ENCODE measurements around the gene SLC39A3. TPM values are rescaled to one million over a fixed set of nuclear protein-coding genes. Genes with fewer than 3 reads are reported as not detected.

SLC39A3 gene
- total RNA-seq, 1 donor from 2014 or later: 24.0 TPM

DNA sequence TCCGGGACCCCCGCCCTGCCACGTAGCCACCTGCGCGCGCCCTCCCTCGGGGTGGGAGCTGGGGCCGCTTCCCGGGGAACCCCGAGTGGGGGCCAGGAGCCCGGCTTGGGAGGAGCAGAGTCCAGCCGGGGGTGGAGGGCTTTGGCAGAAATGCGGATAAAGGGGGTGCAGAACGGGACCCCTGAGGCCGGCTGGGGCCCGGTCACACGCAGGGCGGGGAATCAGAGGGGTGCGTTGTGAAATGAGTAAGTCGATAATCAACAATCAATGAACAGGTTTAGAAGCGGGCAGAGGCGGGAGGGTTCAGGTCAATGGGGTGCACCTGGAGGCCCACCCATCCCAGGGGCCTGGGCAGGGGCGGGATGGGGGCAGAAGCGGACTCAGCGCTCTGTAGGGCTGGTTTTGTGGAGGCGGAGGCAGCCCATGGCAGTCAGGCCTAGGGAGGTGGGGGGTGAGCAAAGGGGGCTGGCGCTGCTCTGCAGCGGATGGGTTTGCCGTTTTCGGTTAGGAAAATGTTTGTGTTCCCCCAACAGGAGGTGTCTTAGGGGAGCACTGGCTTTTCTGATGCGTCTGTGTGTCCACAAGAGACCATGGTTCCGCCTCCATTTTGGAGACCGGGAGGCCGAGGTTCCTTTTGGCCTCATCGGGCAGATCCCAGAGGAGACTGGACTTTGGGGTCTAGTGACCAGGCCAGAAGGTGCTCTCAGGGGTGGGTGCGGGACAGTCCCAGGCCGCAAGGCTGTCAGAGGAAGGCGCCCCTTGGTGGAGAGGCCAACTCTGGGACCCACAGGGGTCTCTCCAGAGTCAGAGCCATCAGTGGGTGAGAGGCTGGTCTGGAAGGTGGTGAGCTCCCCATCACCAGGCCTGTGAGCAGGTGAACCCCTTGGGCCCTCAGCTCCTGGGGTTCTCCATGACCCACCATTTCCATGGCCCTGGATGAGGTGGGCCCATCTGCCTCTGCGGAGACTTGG, 18.0 kb downstream of the SLC39A3 start:
- no peak for DNase-seq (ENCODE audit: low read depth)
- TF ChIP-seq, protein P1, sequence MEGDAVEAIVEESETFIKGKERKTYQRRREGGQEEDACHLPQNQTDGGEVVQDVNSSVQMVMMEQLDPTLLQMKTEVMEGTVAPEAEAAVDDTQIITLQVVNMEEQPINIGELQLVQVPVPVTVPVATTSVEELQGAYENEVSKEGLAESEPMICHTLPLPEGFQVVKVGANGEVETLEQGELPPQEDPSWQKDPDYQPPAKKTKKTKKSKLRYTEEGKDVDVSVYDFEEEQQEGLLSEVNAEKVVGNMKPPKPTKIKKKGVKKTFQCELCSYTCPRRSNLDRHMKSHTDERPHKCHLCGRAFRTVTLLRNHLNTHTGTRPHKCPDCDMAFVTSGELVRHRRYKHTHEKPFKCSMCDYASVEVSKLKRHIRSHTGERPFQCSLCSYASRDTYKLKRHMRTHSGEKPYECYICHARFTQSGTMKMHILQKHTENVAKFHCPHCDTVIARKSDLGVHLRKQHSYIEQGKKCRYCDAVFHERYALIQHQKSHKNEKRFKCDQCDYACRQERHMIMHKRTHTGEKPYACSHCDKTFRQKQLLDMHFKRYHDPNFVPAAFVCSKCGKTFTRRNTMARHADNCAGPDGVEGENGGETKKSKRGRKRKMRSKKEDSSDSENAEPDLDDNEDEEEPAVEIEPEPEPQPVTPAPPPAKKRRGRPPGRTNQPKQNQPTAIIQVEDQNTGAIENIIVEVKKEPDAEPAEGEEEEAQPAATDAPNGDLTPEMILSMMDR (IDR thresholded peaks at IDR 0.05; ENCODE audit: insufficient read depth, low read length, severe bottlenecking): no peak
- H3K36me3 ChIP-seq (ENCODE audit: control insufficient read depth, insufficient read depth, low read length): no peaks in the 10 kb centered on the region
- peaks cover 21% of the 10 kb centered on the region for H3K27me3 ChIP-seq (ENCODE audit: control insufficient read depth, insufficient read depth, low read length)
- FAIRE-seq: no peak
- no peak overlapping the region for H3K4me3 ChIP-seq (ENCODE audit: low read depth, low read length)

DNA sequence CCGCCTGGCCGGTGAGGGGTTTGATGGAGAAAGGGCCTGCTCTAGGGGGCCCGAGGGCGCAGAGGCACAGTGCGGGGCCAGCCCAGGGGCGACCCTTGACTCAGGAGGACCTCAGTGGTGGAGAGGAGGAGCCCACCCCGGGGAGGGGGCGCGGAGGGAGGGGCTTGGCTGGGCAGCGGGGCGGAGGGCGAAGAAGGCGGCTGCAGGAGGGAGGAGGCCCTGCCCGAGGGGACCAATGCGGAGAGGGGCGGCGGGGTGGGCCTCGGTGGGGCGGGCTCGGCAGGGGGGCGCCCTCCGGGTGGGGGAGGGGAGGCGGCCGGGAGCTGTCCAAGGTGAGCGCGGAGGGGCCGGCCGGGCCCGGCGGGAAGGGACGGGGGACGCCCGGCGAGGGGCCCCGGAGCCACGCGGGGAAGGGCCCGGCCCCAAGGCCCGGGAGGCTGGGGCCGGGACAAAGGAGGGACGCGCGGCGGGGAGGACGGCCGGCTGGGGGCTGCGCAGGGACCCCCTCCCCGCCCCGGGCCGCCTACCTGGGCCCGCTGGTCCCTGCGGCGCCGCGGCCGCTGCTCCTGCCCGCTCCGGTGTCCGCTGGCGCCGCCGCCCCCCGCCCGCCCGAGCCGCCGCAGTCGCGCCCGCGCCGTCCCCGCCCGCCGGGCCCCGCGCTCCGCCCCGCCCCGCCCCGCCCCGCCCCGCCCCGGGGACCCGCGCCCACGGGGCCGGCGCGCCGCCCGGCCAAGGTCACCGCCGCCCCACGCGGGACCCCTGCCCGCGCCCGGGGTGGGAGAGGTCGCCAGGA, 18.8 kb downstream of the SLC39A3 start, which contains the start of gene DIRAS1:
DIRAS1 (minus strand) TSS at position 596 of the 793 bp plus-strand sequence. CDS start 3,566 bp downstream, outside the sequence.
- no peak for FAIRE-seq
- no peak within 1 kb of the TSS for H3K4me3 ChIP-seq (ENCODE audit: low read depth, low read length)
- no peaks in the 10 kb centered on the region for H3K36me3 ChIP-seq (ENCODE audit: control insufficient read depth, insufficient read depth, low read length)
- TF ChIP-seq, protein P1 (IDR thresholded peaks at IDR 0.05; ENCODE audit: insufficient read depth, low read length, severe bottlenecking): no peak
- peaks cover 16% of the 10 kb centered on the region for H3K27me3 ChIP-seq (ENCODE audit: control insufficient read depth, insufficient read depth, low read length)
- no peak for DNase-seq (ENCODE audit: low read depth)

DNA sequence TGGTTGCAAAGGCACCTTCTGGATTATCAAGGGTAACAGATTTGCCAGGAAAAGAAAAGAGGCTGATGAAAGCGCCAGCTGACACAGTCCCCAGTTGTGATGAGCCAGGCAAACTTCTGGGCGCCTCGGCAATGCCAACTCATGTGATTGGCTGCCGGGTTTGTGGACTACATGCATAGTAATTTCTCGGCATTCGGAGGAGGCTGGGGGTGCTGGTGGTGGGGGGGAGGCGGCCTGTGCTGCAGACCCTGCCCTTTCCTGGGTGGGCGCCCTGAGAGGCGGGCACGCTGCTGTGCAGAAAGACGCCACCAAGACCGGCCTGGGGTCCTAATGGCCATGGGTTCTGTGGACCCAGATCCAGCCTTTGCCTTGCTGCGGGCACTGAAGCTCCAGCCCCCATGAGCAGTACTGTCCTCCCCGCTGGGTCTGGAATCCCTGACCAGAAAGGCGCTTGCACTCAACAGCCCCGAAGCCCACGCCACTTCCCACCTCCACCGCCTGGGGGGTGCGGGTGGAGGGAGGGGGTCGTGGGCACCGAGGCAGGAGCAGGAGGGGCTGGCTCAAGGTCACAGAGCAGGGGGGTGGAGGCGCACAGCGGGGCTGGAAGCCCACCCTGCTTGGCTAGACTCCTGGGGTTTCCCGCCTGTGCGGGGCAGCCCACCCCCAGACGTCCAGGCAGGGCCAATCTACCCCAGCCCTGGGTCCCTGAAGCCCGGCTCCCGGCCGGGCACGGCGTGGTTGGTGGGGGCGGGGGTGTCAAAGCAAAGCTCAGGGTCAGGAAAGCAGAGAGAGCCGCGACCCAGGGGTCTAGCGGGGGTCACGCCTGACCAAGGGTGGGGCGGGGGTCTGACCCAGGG, 19.7 kb downstream of the SLC39A3 start:
- DNase-seq (ENCODE audit: low read depth): no peak
- no peak overlapping the region for H3K4me3 ChIP-seq (ENCODE audit: low read depth, low read length)
- no peak for FAIRE-seq
- TF ChIP-seq, protein P1 (IDR thresholded peaks at IDR 0.05; ENCODE audit: insufficient read depth, low read length, severe bottlenecking): no peak
- H3K27me3 ChIP-seq (ENCODE audit: control insufficient read depth, insufficient read depth, low read length): peaks cover 16% of the 10 kb centered on the region
- no peaks in the 10 kb centered on the region for H3K36me3 ChIP-seq (ENCODE audit: control insufficient read depth, insufficient read depth, low read length)

DNA sequence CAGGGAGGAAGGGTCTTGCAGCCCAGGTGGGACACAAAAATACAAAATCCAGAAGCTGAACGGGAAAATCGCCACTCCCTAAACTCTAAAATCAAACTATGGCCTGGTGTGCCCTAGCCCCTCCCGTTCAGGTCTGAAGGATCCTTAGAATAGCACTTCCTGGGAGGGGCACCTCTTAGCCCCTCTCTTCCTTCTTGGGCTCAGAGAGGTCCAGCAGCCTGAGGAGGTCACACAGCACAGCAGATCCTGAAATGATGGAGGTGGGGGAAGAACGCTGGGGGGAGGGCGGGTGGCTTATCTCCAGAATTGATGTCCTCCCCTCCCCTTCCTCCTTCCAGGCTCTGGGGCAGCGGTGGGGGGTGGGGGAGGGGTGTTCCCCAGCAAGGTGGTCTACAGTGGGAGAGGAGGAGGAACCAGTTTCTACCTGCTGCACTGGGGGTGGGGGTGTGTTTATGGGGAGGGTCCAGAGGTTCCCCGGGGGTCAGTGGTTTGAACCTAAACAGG, 20.5 kb downstream of the SLC39A3 start:
- DNase-seq (ENCODE audit: low read depth) (no peak), FAIRE-seq (no peak)
- Histone ChIP-seq H3K36me3 (ENCODE audit: control insufficient read depth, insufficient read depth, low read length) (no peaks in the 10 kb centered on the region), H3K27me3 (ENCODE audit: control insufficient read depth, insufficient read depth, low read length) (peaks cover 16% of the 10 kb centered on the region), H3K4me3 (ENCODE audit: low read depth, low read length) (no peak overlapping the region)
- TF ChIP-seq, protein P1 (IDR thresholded peaks at IDR 0.05; ENCODE audit: insufficient read depth, low read length, severe bottlenecking): no peak
